GM10266 (cell line): ENCODE data around the gene CAMTA1.

Source experiments
- DNase-seq: peaks from one replicate; pipeline ENCODE4 v3.0.0; 2012; ENCODE audit errors: extremely low spot score
- TF ChIP-seq, protein P1 (sequence below): IDR thresholded peaks from 2 replicates; pipeline ENCODE4 v1.5.1; 2012; ENCODE audit warnings: mild to moderate bottlenecking, low read depth; ENCODE audit not compliant: control insufficient read depth, insufficient read depth; ENCODE audit errors: missing control alignments

CAMTA1 gene

DNA sequence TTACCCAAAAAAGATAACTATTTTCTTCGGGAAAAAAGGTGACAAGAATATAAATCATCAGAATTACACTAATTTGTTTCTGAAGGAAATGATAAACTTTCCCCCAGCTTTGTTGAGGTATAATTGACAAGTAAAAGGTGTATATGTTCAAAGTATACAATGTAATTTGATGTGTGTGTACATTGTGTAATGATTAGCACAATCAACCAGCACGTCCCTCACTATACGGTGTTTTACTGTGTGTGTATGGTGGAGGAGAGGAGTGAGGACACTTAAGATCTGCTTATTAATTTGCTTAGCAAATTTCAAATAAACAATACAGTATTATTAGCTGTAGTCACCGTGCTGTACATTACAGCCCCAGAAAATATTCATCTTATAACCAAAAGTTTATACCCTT is 77.7 kb downstream of the CAMTA1 start:
- DNase-seq, result no peak
- TF ChIP-seq, protein P1, sequence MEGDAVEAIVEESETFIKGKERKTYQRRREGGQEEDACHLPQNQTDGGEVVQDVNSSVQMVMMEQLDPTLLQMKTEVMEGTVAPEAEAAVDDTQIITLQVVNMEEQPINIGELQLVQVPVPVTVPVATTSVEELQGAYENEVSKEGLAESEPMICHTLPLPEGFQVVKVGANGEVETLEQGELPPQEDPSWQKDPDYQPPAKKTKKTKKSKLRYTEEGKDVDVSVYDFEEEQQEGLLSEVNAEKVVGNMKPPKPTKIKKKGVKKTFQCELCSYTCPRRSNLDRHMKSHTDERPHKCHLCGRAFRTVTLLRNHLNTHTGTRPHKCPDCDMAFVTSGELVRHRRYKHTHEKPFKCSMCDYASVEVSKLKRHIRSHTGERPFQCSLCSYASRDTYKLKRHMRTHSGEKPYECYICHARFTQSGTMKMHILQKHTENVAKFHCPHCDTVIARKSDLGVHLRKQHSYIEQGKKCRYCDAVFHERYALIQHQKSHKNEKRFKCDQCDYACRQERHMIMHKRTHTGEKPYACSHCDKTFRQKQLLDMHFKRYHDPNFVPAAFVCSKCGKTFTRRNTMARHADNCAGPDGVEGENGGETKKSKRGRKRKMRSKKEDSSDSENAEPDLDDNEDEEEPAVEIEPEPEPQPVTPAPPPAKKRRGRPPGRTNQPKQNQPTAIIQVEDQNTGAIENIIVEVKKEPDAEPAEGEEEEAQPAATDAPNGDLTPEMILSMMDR, result no peak

DNA sequence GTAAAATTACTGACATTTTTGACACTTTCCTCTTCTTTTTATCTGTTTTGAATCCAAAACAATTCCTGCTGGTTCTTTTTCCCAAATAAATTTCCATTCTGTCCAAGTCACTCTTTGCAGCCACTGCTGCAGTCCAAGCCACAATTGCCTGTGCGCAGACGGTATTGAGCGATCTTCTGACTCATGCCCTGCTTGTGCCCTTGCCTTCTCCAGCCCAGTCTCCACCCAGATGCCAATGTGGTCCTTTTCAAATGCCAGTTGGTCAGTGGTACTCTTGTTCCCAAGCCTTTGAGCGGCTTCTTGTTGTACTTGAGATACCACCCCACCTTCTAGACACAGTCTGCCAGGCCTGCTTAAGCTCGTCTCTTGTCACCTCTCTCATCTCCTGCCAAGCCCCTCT is 78.9 kb downstream of the CAMTA1 start:
- no peak for DNase-seq
- TF ChIP-seq, protein P1, result no peak

GRCh38 chr1:6866825-6867224 is 81.6 kb downstream of the CAMTA1 start:
- TF ChIP-seq, protein P1, result no peak
- DNase-seq, result no peak

DNA sequence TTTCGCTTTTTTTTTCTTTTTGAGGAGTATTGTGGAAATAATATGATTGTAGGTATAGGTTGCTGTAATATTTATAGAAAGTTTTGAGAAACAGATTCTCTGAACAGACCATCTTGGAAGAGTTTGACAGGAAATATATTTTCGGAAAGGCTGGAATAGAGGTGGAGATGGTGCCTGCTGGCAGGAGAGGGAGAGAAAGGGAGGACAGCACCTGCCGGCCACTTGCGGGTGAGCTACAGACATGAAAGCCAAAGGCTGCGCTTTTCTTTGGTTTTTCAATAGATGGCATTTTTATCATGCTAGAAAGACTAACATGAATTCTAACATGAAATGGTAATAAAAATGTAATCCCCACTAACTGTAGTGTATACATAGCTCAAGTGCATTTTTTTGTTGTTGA is 82.1 kb downstream of the CAMTA1 start:
- DNase-seq, result no peak

GRCh38 chr1:6867729-6868659 is 82.7 kb downstream of the CAMTA1 start:
- no peak for DNase-seq
- TF ChIP-seq, protein P1, result no peak

More for the DNA sequence above, 82.1 kb downstream of the CAMTA1 start:
- TF ChIP-seq, protein P1, result no peak

DNA sequence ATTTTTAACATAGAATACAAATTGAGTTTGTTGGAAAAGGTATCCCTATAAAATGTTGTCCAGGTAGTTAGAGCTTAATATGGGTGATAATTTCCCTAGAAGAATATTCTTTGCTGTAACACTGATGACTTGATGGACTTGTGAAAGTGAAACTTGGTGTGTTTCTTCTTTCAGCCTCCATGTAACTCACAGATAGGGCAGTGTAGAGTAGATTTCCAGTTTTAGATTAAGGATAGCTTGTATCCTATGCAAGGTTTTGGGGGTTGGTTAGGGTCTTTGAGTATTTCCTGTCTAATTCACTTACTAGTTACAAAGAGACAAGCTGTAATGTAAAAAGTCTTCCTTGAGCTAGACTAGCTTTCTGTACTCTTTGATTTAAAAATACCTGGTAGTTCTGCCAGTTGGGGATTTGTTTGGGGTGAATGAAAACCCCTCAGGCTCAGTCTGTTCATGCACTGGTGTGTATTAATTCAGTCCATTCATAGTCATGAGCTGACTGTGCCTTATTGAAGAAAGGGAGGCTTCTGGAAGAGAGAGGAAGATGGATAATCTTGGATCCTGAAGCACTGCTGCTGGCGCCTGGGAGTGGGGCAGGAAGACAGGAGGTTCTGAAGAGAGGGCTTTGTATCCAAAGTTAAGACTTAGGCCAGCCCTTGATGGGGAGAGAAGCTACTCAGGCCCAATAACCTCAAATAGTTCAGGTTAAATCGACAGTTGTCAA is 83.6 kb downstream of the CAMTA1 start:
- DNase-seq, result no peak
- TF ChIP-seq, protein P1, result no peak
